K562 (cell line): ENCODE measurements around the gene KAT7. TPM values are rescaled to one million over a fixed set of nuclear protein-coding genes. Genes with fewer than 3 reads are reported as not detected.

ENCODE experiments used
- ARID1B ChIP-seq: fragments of 450-650 bp; IDR thresholded peaks from 2 replicates; pipeline ENCODE4 v1.6.1; 2016; ENCODE audit warnings: antibody characterized with exemption, mild to moderate bottlenecking, inconsistent platforms
- CBFA2T3 ChIP-seq: fragments of 450-650 bp; IDR thresholded peaks from 2 replicates; pipeline ENCODE4 v1.6.1; 2017
- DPF2 ChIP-seq: fragments of 450-650 bp; IDR thresholded peaks from 2 replicates; pipeline ENCODE4 v1.6.1; 2016
- EGR1 ChIP-seq: fragments of 450-650 bp; conservative IDR thresholded peaks from 2 replicates; pipeline ENCODE4 v1.6.1; 2017; ENCODE audit warnings: mild to moderate bottlenecking
- EP400 ChIP-seq: fragments of 450-650 bp; IDR thresholded peaks from 2 replicates; pipeline ENCODE4 v1.6.1; 2017; ENCODE audit warnings: antibody characterized with exemption, mild to moderate bottlenecking, moderate library complexity
- FOXJ2 ChIP-seq: fragments of 200-800 bp; sonication (Bioruptor generic); IDR thresholded peaks from 2 replicates; pipeline ENCODE4 v1.6.1; 2016; ENCODE audit warnings: missing genetic modification characterization, missing compliant biosample characterization
- FOXM1 ChIP-seq, 2 experiments: fragments of 450-650 bp in 1 of 2; sonication (generic) in 1 of 2; formaldehyde crosslinking in 1 of 2; IDR thresholded peaks; 2 replicates each; pipeline versions ENCODE4 v1.6.1 to v1.9.0; 2017 to 2022; ENCODE audit warnings: low read depth in 2 of 2, mild to moderate bottlenecking in 2 of 2, missing genetic modification reagents in 1 of 2, moderate library complexity in 1 of 2
- RBBP5 ChIP-seq: fragments of 200-600 bp; sonication (generic); IDR thresholded peaks from 2 replicates; pipeline ENCODE4 v1.6.1; 2012; ENCODE audit warnings: borderline replicate concordance, mild to moderate bottlenecking, low read length, control low read depth, inconsistent platforms; ENCODE audit not compliant: insufficient read depth, poor library complexity, severe bottlenecking
- RFX7 ChIP-seq: fragments of 250-450 bp; sonication (Bioruptor Pico); IDR thresholded peaks from 2 replicates; pipeline ENCODE4 v1.5.1; 2021; ENCODE audit warnings: mild to moderate bottlenecking
- RUNX1 ChIP-seq: sonication (generic); IDR thresholded peaks from 2 replicates; pipeline ENCODE4 v1.6.1; 2016; ENCODE audit warnings: antibody characterized with exemption, low read depth
- SAFB2 ChIP-seq: fragments of 200-400 bp; formaldehyde crosslinking; IDR thresholded peaks from 2 replicates; pipeline ENCODE4 v1.6.1; 2018; ENCODE audit warnings: borderline replicate concordance, low read length, low read depth, moderate library complexity; ENCODE audit not compliant: severe bottlenecking
- SREBF1 ChIP-seq: fragments of 150-350 bp; IDR thresholded peaks from 2 replicates; pipeline ENCODE4 v1.6.1; 2014; ENCODE audit warnings: antibody characterized with exemption, low read depth, low read length, borderline replicate concordance
- TEAD4 ChIP-seq, 2 experiments: sonication (generic) in 1 of 2; formaldehyde crosslinking in 1 of 2; IDR thresholded peaks; 2 replicates each; pipeline versions ENCODE4 v1.6.1 to v1.8.0; 2012 to 2022; ENCODE audit warnings: borderline replicate concordance in 1 of 2, inconsistent platforms in 1 of 2, low read length in 1 of 2, mild to moderate bottlenecking in 1 of 2, missing genetic modification reagents in 1 of 2
- XRCC3 ChIP-seq: fragments of 450-650 bp; IDR thresholded peaks from 2 replicates; pipeline ENCODE4 v1.6.1; 2017; ENCODE audit warnings: mild to moderate bottlenecking, moderate library complexity
- XRCC5 ChIP-seq: fragments of 200-400 bp; formaldehyde crosslinking; IDR thresholded peaks from 2 replicates; pipeline ENCODE4 v1.6.1; 2017; ENCODE audit warnings: low read depth, mild to moderate bottlenecking, low read length
- YY1 ChIP-seq, 3 experiments: IDR thresholded peaks; 2 replicates each; pipeline ENCODE4 v1.6.1; 2011; ENCODE audit warnings: low read length in 2 of 3, mild to moderate bottlenecking in 2 of 3, moderate library complexity in 2 of 3, borderline replicate concordance in 1 of 3, control low read depth in 1 of 3, low read depth in 1 of 3; ENCODE audit not compliant: insufficient read depth in 3 of 3, insufficient replicate concordance in 2 of 3, control insufficient read depth in 1 of 3, insufficient read length in 1 of 3; ENCODE audit errors: extremely low read depth in 1 of 3
- ZBTB17 ChIP-seq: fragments of 450-650 bp; formaldehyde crosslinking; IDR thresholded peaks from 2 replicates; pipeline ENCODE4 v1.4.0; 2020; ENCODE audit warnings: mild to moderate bottlenecking
- ZNF507 ChIP-seq: conservative IDR thresholded peaks from 2 replicates; pipeline ENCODE4 v1.6.1; 2017; ENCODE audit warnings: missing genetic modification characterization, missing compliant biosample characterization
- polyA plus RNA-seq, 8 experiments: library from polyadenylated mRNA; depleted of rRNA in 4 of 8; stranded (reverse) in 5 of 8; unstranded in 3 of 8; fragments of >200 nt; fragmentation: Nextera tagmentation in 2 of 8; fragmentation: Illumina TruSeq in 1 of 8; extraction: Ambion mirVana in 2 of 8; extraction: Trizol in 1 of 8; gene quantifications; 2 replicates each; pipeline versions ENCODE4 v1.2.1 to v1.2.3, GENCODE V29; 2011 to 2014; ENCODE audit warnings: inconsistent platforms in 1 of 8, missing spikeins in 1 of 8
- total RNA-seq, 7 experiments: library from RNA; depleted of rRNA in 6 of 7; stranded (reverse); fragments of >200 nt in 6 of 7; fragmentation: Illumina TruSeq in 2 of 7; extraction: Trizol in 2 of 7; gene quantifications; 2 replicates each; pipeline versions ENCODE4 v1.2.1 to v1.2.3, GENCODE V29; 2011 to 2021; ENCODE audit warnings: low replicate concordance in 1 of 7
- TF ChIP-seq, protein P1 (sequence below): sonication (generic); IDR thresholded peaks from 2 replicates; pipeline ENCODE4 v1.6.1; 2016
- TF ChIP-seq, protein P2 (sequence below): fragments of 200-800 bp; sonication (Bioruptor generic); IDR thresholded peaks from 2 replicates; pipeline ENCODE4 v1.6.1; 2017; ENCODE audit warnings: missing genetic modification characterization, missing compliant biosample characterization
- TF ChIP-seq, protein P3 (sequence below): fragments of 250-450 bp; sonication (Bioruptor Pico); IDR thresholded peaks from 2 replicates; pipeline ENCODE4 v1.4.0; 2020; ENCODE audit warnings: mild to moderate bottlenecking, moderate library complexity

The KAT7 gene
- total and polyA plus RNA-seq, 9 of the 15 experiments (the other 6 are each of a cell fraction or from before 2014, with no cell fraction given), result 10.8 to 57.3 (median 34.8) TPM

DNA sequence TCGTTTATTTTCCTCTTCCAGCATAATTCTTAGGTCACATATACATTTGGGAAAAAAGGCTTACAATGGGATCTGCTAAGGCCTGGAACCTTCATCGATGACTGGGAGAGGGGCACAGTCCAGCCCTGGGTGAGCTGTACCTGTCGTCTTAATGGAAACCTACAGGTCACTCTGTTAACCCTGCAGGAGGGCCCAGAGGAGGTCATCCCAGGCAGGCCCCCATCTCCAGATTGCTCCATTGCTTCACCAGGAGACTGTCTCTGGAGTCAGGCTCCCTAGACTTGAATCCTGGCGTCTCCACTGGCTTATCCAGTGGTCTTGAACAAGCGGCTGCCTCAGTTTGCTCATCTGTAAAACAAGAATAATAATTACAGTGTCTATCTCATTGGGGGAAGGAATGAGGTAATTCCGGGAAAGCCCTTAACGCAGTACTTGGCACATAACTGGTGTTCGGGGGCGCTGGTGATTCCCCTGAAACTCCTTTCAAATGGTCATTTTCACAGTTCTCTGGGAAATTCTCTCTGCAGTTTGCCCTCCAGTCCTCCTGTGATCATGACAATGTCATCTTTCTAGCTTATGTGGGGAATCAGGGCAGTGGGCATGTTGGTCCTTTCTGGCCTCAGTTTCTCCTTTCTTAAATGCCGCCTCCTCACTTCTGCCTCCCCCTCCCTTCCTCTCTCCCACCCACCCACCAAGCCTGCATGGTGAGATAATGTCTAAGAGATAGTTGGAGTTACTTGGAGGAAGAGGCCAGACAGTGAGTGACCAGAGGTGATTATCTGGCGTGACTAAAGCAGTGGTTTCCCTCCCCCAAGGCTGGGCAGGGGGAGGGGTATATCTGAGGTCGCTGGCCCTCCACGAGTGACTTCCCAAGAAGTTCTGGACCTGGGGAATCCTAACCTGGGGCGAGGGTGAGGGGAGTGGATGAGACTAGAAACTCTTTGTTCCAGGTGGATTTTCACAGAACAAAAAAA is 90.7 kb downstream of the KAT7 start (continued):
- TF ChIP-seq RBBP5 (no peak), XRCC3 (no peak), XRCC5 (no peak), ARID1B (peak; percentile 85), EGR1 (peak; percentile 90), SAFB2 (no peak), DPF2 (peak; percentile 74), TEAD4 (IDR thresholded peaks at IDR 0.05; ENCODE audit: low read length) (peak; percentile 79), TEAD4 (CRISPR knock-in tag; IDR thresholded peaks at IDR 0.05; ENCODE audit: borderline replicate concordance) (no peak), CBFA2T3 (peak; percentile 86), RUNX1 (no peak), RFX7 (no peak), EP400 (no peak), SREBF1 (no peak), YY1 (IDR thresholded peaks at IDR 0.05; ENCODE audit: borderline replicate concordance in 1 of 3, control insufficient read depth in 1 of 3, extremely low read depth in 1 of 3, insufficient read depth in 3 of 3, insufficient read length in 1 of 3, insufficient replicate concordance in 2 of 3, low read depth in 1 of 3, low read length in 2 of 3) (no peak), FOXJ2 (tag) (no peak), ZBTB17 (no peak), FOXM1 (IDR thresholded peaks at IDR 0.05; ENCODE audit: low read depth) (no peak), FOXM1 (CRISPR knock-in tag; IDR thresholded peaks at IDR 0.05; ENCODE audit: low read depth) (no peak), ZNF507 (no peak)
- TF ChIP-seq, protein P1, sequence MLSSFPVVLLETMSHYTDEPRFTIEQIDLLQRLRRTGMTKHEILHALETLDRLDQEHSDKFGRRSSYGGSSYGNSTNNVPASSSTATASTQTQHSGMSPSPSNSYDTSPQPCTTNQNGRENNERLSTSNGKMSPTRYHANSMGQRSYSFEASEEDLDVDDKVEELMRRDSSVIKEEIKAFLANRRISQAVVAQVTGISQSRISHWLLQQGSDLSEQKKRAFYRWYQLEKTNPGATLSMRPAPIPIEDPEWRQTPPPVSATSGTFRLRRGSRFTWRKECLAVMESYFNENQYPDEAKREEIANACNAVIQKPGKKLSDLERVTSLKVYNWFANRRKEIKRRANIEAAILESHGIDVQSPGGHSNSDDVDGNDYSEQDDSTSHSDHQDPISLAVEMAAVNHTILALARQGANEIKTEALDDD, result peak; percentile 84
- TF ChIP-seq, protein P2, sequence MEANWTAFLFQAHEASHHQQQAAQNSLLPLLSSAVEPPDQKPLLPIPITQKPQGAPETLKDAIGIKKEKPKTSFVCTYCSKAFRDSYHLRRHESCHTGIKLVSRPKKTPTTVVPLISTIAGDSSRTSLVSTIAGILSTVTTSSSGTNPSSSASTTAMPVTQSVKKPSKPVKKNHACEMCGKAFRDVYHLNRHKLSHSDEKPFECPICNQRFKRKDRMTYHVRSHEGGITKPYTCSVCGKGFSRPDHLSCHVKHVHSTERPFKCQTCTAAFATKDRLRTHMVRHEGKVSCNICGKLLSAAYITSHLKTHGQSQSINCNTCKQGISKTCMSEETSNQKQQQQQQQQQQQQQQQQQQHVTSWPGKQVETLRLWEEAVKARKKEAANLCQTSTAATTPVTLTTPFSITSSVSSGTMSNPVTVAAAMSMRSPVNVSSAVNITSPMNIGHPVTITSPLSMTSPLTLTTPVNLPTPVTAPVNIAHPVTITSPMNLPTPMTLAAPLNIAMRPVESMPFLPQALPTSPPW (CRISPR knock-in tag), result peak; percentile 84
- TF ChIP-seq, protein P3, sequence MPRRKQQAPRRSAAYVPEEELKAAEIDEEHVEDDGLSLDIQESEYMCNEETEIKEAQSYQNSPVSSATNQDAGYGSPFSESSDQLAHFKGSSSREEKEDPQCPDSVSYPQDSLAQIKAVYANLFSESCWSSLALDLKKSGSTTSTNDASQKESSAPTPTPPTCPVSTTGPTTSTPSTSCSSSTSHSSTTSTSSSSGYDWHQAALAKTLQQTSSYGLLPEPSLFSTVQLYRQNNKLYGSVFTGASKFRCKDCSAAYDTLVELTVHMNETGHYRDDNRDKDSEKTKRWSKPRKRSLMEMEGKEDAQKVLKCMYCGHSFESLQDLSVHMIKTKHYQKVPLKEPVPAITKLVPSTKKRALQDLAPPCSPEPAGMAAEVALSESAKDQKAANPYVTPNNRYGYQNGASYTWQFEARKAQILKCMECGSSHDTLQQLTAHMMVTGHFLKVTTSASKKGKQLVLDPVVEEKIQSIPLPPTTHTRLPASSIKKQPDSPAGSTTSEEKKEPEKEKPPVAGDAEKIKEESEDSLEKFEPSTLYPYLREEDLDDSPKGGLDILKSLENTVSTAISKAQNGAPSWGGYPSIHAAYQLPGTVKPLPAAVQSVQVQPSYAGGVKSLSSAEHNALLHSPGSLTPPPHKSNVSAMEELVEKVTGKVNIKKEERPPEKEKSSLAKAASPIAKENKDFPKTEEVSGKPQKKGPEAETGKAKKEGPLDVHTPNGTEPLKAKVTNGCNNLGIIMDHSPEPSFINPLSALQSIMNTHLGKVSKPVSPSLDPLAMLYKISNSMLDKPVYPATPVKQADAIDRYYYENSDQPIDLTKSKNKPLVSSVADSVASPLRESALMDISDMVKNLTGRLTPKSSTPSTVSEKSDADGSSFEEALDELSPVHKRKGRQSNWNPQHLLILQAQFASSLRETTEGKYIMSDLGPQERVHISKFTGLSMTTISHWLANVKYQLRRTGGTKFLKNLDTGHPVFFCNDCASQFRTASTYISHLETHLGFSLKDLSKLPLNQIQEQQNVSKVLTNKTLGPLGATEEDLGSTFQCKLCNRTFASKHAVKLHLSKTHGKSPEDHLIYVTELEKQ (CRISPR knock-in tag), result no peak
